ENCODE results near the gene DTNA. TPM values are rescaled to one million over a fixed set of nuclear protein-coding genes. Genes with fewer than 3 reads are reported as not detected.

DTNA gene
- polyA plus RNA-seq, 1 donor from 2014 or later = 53.9 TPM

GRCh38 chr18:34749721-34750120 lies 39.6 kb downstream of the DTNA start:
- H3K36me3 ChIP-seq (ENCODE audit: insufficient read depth, low read length) = no peaks in the 10 kb centered on the region
- H3K9me3 ChIP-seq (ENCODE audit: low read length) = no peaks in the 10 kb centered on the region
- TF ChIP-seq REST (IDR thresholded peaks at IDR 0.05; ENCODE audit: borderline replicate concordance) (no peak), RAD21 (conservative IDR thresholded peaks at IDR 0.05) (no peak), EZH2 (IDR thresholded peaks at IDR 0.05; ENCODE audit: borderline replicate concordance, insufficient read depth, low read length, poor library complexity, severe bottlenecking) (no peak), TAF1 (IDR thresholded peaks at IDR 0.05; ENCODE audit: low read depth) (no peak), MXI1 (conservative IDR thresholded peaks at IDR 0.05; ENCODE audit: poor library complexity, severe bottlenecking) (no peak), EP300 (conservative IDR thresholded peaks at IDR 0.05; ENCODE audit: poor library complexity, severe bottlenecking) (no peak), POLR2AphosphoS5 (IDR thresholded peaks at IDR 0.05) (no peak), CTCF (IDR thresholded peaks at IDR 0.05; ENCODE audit: poor library complexity, severe bottlenecking) (no peak)
- H3K27me3 ChIP-seq (ENCODE audit: insufficient read depth, low read depth, low read length) = no peaks in the 10 kb centered on the region
- no peaks in the 10 kb centered on the region for H3K79me2 ChIP-seq (replicated peaks; ENCODE audit: insufficient read depth, low read length)
- no peak overlapping the region for H3K9ac ChIP-seq (ENCODE audit: low read length)
- no peaks in the 10 kb centered on the region for H4K20me1 ChIP-seq (ENCODE audit: insufficient read depth)
- H2AFZ ChIP-seq (ENCODE audit: low read depth, low read length) = no peak overlapping the region
- no peaks in the 10 kb centered on the region for H3K9me2 ChIP-seq (ENCODE audit: insufficient read depth, low read length)
- no peak overlapping the region for H3K27ac ChIP-seq (ENCODE audit: low read length)
- no peaks in the 10 kb centered on the region for H3F3A ChIP-seq (ENCODE audit: insufficient read depth, low read length, poor library complexity, severe bottlenecking)
- no peak overlapping the region for H3K4me3 ChIP-seq (ENCODE audit: low read length)
- H3K4me2 ChIP-seq (ENCODE audit: low read length) = no peak overlapping the region

- Histone ChIP-seq H3K9me2 (ENCODE audit: insufficient read depth, low read length) (no peaks in the 10 kb centered on the region), H3K27me3 (ENCODE audit: insufficient read depth, low read depth, low read length) (no peaks in the 10 kb centered on the region), H3K79me2 (replicated peaks; ENCODE audit: insufficient read depth, low read length) (no peaks in the 10 kb centered on the region), H3K4me2 (ENCODE audit: low read length) (no peak overlapping the region), H3F3A (ENCODE audit: insufficient read depth, low read length, poor library complexity, severe bottlenecking) (no peaks in the 10 kb centered on the region), H3K27ac (ENCODE audit: low read length) (no peak overlapping the region), H3K9ac (ENCODE audit: low read length) (no peak overlapping the region), H3K9me3 (ENCODE audit: low read length) (no peaks in the 10 kb centered on the region), H2AFZ (ENCODE audit: low read depth, low read length) (no peak overlapping the region), H3K36me3 (ENCODE audit: insufficient read depth, low read length) (no peaks in the 10 kb centered on the region), H4K20me1 (ENCODE audit: insufficient read depth) (no peaks in the 10 kb centered on the region), H3K4me3 (ENCODE audit: low read length) (no peak overlapping the region)
- TF ChIP-seq REST (IDR thresholded peaks at IDR 0.05; ENCODE audit: borderline replicate concordance) = no peak
- TF ChIP-seq CTCF (IDR thresholded peaks at IDR 0.05; ENCODE audit: poor library complexity, severe bottlenecking) = no peak
- TF ChIP-seq POLR2AphosphoS5 (IDR thresholded peaks at IDR 0.05) = no peak
- no peak for TF ChIP-seq RAD21 (conservative IDR thresholded peaks at IDR 0.05)
- TF ChIP-seq EZH2 (IDR thresholded peaks at IDR 0.05; ENCODE audit: borderline replicate concordance, insufficient read depth, low read length, poor library complexity, severe bottlenecking) = no peak
- no peak for TF ChIP-seq TAF1 (IDR thresholded peaks at IDR 0.05; ENCODE audit: low read depth)
- no peak for TF ChIP-seq SMC3 (conservative IDR thresholded peaks at IDR 0.05; ENCODE audit: poor library complexity)
- TF ChIP-seq EP300 (conservative IDR thresholded peaks at IDR 0.05; ENCODE audit: poor library complexity, severe bottlenecking) = no peak
- no peak for TF ChIP-seq MXI1 (conservative IDR thresholded peaks at IDR 0.05; ENCODE audit: poor library complexity, severe bottlenecking)
Measured at GRCh38 chr18:34752056-34752455, 42.0 kb downstream of the DTNA start.
